Activated effector memory CD4-positive, alpha-beta T cell treated with Interleukin-2 at 50 U/mL for 16 hours (primary cell): Measurements from ENCODE around the gene WSCD1.

ENCODE experiments used
- DNase-seq: peaks from one replicate; pipeline ENCODE4 v3.0.0-alpha.2; 2020

Gene WSCD1

DNA sequence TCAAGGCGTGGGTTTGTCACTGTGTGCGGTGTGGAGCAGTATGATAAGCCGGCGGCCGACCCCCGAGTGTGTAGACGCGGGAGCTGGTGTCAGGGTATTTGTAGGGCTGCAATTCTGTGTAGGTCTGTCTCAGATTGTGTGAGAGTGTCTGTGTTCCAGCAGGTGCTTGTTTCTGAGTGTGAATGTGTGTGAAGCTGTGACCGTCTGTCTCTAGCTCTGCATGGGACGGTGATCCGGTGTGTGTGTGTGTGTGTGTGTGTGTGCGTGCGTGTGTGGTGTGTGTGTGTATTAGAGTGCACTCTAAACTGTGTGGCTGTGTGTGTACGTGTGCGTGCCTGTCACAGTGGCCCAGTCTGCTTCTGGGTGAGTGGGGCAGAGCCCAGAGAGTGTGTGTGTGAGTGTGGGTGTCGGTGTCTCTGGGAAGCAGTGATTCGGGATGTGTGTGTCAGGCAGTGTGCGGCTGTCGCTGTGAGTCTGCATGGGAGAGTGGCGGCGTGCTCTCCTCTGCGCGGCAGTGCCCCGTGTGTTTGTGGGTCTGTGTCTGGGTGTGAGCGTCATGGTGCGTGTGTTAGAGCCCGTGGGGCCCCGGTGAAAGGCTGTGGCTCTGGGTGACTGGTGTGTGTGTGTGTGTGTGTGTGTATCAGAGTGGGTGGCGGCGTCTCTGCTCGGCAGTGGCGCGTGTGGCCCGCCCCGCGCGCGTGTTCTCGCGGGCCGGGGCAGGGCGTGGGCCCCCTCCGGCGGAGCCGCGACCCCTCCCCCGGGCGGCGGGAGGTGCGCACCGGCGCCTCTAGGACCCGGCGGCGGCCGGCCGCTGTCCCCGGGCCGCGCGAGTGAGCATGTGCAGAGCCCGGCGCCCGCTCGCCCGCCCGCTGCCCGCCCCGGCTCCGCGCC is at the start of gene WSCD1:
TSS of gene WSCD1 (plus strand) at position 841 of the 891 bp plus-strand sequence. CDS start 10,280 bp downstream, outside the sequence.
- no peak for DNase-seq

DNA sequence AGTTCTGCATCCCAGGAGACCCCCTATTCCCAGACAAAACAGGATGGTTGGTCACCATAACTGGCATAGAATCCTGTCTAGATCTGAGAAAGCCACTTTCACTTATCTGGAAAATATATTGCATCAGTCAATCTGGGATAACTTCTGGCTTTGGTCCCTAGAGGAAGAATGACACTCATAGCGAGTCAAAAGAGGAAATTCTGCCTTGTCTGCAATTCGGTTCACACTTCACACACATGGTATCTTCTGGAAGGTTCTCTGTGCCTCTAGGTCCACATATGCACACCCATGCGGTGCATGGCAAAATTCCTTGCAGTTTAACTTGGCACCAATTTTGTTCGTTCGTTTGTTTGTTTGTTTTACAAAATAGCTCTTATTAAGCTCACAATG is 49.2 kb upstream of the WSCD1 start:
- DNase-seq, result no peak

- no peak for DNase-seq
Measured at GRCh38 chr17:6021627-6022026, 48.6 kb upstream of the WSCD1 start.

- no peak for DNase-seq
Measured at GRCh38 chr17:6023036-6023831, 46.9 kb upstream of the WSCD1 start.

DNA sequence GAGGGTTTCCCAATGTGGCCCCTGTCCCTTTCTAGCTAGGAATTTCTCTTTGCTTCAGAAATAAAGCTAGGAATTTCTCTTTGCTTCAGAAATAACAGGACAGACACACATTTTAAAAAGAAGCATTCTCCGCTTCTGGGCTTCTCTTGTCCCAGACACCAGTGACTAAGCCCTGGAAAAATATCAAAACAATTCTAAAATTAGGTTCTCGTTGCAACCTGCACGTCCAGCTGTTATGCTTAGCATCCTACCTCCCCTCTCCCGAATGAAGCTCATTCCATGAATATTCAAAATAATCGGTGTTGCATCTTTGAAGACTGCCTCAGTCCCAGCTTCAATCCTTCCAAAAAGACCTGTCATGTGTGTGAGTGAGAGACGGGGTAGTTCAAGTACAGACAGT is 45.6 kb upstream of the WSCD1 start:
- no peak for DNase-seq

DNA sequence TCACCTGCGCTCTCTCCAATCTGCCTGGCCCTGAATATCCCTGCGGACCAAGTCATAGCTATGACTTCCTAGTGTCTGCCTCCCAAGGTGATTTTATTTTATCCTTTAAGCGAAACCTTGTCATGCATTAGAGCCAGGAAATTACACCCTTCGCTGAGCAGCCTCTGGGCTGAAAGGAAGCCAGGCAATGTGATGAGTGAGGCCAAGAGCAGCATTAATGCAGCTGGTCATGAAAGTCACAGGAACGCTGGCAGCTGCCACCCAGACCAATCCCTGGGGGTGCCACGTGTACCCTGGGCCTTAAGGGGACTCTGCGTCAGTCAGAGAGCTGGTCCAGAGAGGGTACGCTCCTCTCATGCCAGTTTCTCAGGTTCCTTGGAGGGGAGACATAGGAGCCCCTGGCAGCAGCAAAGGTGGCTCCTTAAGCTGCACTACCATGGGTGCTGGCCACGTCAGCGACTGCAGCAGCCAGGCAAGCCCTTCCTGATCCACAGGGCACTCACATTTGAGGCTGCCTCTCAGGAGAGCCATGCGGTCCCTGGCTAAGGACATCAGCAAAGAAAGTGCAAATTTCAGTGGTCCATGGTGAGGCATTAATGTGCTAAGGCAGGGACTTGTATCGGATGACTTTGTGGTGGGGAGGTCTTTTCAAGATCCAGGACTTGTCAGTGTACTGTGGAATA is 42.7 kb upstream of the WSCD1 start:
- DNase-seq, result no peak

- no peak for DNase-seq
Measured at GRCh38 chr17:6028294-6028693, 41.9 kb upstream of the WSCD1 start.

DNA sequence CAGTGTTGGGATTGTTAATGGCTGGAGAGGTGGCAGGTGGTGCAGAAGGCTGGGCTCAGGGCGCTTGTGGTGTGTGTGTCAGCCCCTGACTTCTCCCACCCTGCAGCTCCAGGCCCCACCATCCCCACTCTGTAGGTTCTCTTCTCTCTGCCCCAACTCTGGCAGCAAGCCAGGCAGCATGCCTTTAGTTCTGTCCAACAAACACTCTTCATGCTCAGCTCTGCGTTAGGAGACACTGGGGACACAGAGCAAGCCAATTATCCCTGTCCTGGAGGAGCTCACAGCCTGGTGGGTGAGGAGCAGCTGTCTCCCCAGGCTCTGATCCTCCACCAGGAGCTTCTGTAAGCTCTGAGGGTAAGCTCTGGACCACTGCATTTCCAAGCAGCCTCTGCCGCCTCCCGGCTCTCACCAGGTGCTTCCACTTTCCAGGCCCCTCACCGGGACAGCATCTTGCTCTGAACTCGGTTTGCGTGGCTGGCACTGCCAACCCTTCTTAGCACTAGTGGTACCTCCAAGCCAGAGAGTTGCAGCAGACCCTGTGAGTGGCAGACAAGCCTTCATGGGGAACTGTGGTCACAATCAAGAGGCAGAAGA is 34.3 kb upstream of the WSCD1 start:
- DNase-seq, result no peak

DNA sequence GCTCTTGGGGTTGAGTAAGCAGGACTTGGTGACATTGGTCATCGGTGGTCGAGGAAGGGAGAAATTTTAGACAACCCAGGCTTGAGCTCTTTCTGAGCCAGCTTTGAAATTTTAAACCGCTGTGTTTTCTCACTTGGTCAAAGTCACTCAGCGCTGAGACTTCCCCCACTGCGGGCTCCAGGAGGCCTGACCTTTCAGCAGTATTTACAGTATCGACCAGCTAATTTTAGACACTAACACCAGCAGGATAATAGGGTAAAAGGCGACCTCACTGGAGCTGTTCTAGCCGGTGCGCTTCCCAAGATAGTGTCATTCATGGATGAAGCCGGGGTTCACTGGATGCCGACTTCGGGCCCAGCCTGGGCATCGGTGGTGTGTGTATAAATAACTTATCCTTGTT is 29.7 kb upstream of the WSCD1 start:
- no peak for DNase-seq

DNA sequence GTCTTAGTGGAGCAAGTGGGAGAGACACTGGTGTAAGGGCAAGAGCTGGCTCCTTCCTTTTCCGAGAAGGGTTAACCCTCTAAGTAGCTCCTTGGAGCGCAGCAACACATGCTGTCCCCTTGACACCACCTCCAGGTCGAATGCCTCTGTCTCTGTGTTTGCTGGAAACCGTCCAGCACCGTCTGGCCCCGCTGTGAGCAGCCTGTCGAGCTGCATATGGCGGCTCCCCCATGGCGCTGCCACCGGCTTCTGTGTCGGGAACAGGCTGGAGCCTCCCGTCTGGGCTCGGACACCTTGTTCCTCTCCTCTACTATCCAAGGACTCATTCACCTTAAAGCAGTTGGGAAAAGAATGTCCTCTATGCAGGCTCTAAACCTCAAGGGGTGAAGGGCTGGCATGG is 28.9 kb upstream of the WSCD1 start:
- DNase-seq, result no peak

- DNase-seq, result no peak
Measured at GRCh38 chr17:6043405-6043804, 26.8 kb upstream of the WSCD1 start.

DNA sequence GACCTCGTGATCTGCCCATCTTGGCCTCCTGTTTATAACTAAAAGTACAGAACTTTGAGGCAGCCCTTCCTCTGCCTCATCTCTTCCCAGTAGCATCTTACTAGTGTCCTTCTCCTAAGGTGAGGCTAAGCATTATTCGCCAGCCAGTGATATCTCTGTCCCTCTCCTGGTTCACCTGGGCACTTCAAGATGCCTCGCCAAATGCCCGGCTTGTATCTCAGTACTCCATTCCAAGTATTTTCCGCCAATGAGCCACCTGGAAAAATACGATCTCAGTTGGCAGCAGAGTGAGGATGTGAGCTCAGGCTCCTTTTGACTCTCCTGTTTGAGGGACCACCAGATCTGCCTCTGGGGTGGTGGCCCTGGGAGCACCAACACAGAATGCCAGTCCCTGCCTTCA is 25.9 kb upstream of the WSCD1 start:
- no peak for DNase-seq

- DNase-seq, result no peak
Measured at GRCh38 chr17:6045621-6046357, 24.4 kb upstream of the WSCD1 start.

GRCh38 chr17:6046431-6046830 is 23.7 kb upstream of the WSCD1 start:
- no peak for DNase-seq

DNA sequence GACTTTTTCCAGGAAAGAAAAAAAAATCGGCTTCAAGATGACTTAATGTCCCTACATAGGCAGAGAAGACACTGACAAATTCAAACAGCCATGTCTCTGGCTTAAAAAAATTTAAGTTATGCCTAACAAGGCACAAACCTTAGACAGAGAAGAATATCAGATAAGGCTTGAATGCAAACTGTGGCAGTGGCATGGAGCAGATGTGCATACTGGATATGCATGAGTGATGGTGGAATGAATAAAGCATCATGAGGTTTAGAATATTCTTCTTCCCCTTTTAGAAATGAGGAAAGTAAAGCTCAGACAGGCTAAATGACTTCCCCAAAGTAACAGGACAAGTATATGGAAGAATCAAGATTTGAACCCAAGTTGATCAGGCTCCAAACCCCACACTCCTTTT is 23.2 kb upstream of the WSCD1 start:
- DNase-seq, result no peak

DNA sequence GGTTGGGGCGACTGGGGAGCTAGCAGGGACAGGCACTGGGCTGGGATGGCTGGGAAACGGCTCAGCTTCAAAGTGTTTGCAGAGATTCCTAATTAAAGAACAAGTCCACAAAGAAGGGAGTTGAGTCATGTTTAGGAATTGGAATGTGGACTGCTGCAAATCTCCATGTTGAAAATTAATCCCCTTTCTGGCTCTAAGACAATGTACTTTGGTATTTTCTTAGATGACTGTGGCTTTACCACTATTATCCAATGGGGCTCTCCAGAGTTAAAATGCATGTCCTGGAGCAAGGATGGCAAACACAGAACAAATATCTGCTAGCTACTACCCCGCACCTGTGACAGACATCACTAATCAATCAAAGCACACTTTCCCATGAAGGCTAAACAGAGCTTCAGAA is 22.2 kb upstream of the WSCD1 start:
- DNase-seq, result no peak

GRCh38 chr17:6048486-6048885 is 21.7 kb upstream of the WSCD1 start:
- no peak for DNase-seq

- no peak for DNase-seq
Measured at GRCh38 chr17:6052926-6053325, 17.3 kb upstream of the WSCD1 start.

DNA sequence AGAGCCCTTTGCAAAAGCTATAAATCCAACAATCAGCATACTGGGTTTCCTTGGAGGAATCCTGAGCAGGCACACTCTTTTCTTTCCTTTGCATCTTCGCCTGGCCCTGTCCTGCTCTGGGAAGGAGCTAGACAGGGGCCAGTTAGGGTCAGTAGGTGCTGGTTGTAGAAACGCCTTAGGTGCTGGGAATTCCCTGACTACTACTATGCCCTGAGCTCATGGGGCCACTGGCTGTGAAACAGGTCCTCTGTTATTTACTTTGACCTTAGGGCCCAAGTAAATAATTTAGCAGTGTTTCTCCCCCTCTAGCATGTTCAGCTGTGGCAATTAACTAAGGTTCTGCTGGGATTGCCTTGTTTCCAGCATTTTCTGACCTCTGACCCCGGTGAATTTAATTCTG is 15.8 kb upstream of the WSCD1 start:
- DNase-seq, result no peak

- no peak for DNase-seq
Measured at GRCh38 chr17:6056104-6056503, 14.1 kb upstream of the WSCD1 start.

DNA sequence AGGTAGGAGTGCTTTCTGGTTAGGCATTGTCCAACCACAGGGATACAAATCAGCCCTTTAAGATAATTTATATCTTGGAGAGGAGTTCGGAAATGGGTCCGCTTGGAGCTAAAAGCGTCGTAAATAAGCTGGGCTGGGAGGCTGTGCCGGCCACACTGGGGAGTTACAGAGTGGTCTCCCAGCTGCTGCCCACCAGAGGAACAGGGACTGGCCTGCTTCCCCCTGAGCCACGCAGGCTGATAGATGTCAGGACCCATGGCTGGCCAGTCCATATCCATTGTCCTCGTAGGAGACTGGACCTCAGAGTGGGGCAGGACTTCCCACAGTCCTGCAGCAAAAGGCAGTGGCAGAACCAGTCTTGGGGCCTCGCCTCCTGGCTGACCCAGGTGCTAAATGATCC is 12.6 kb upstream of the WSCD1 start:
- DNase-seq, result no peak

DNA sequence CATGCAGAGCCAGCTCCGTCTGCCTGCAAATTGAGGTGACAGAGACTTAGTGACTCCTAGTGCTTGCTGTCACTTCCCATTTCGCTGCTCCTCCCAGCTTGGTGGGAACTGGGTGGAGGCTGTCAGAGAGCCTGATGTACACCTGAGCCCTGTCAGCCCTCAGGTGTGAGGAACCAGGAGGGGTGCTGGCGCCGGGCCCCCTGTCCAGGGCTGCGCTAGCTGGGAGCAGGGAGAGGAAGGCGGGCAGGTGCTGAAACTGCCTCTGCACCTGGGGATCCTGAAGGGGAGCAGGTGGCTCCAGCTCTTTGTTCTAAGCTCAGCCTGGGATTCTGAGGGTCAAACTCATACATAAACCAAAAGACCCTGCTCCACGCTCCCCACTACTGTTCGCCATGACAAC is 10.8 kb upstream of the WSCD1 start:
- no peak for DNase-seq

DNA sequence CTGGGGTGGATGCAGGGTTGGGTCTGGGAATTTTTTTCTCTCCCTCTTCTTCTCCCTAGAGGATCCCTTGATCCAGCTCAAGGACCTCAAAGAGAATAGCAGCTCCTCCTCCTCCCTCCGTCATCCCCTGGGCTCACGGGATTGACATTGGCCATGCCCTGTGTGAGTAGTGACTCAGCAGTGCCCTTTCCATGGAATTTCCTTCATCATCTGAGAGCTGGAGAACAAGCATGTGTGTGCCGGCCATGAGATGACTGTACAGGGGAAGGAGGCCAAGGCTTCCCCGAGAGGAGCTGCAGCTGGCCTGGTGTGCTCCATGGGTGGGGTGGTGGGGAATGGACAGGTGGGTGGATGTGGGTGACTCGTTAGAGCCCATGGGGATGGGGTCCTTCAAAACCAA is 8.9 kb upstream of the WSCD1 start:
- DNase-seq, result no peak
